GM18868 (cell line): ENCODE results near the gene PANX1.
A peak's percentile ranks its signal among the peaks of the same experiment; 100 is the strongest.
"Not testable (repeated sequence)": the region's sequence is repeated elsewhere in the genome, so short reads cannot be mapped to it uniquely, and the experiment has no call there.

Experiments used
- ATAC-seq: cut with Tn5 transposase; IDR thresholded peaks from one replicate; pipeline ENCODE4 v1.9.1; 2021; ENCODE audit warnings: mild to moderate bottlenecking, moderate library complexity; ENCODE audit not compliant: unreplicated experiment

Gene PANX1

GRCh38 chr11:94149431-94150017 is 20.9 kb downstream of the PANX1 start:
- ATAC-seq, result no peak

- no peak for ATAC-seq
Measured at GRCh38 chr11:94150056-94150455, 21.4 kb downstream of the PANX1 start.

- ATAC-seq, result no peak
Measured at GRCh38 chr11:94150704-94151685, 22.4 kb downstream of the PANX1 start.

DNA sequence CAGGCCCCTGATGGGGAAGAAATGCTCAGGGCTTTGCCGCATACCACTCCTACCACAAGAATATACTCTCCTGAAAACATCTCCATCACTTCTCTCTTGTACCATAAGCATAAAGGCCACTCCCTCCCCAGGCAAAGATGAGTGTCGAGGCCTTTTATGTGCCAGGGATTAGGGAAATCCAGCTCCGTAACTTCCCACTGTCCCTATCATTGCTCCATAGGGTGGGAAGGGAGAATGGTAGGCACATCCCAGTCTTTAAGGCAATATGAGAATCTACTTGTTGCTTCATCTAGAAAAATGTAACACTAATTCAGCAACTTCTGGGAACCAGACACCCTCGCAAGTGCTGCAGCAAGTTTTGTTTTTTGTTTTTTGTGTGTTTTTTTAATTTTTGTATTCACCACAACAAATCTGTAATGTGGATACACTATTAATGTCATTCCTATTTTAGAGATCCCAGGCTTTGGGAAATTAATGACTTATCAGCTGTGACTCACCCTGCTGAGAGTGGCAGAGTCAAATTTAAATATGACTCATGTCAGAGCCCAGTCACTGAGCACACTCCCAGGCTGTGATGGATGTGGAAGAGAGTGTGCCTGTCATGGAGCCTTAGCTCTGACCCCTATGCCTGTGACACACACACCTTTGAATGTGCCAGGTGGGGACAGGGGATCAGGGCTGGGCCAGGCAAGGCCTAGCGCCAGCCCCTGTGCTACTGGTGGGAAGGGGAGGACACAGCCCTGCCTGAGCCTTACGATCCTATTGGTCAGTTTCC is 23.4 kb downstream of the PANX1 start:
- peak; percentile 76 for ATAC-seq

GRCh38 chr11:94152678-94153065 is 24.0 kb downstream of the PANX1 start:
- ATAC-seq, result peak; percentile 3

DNA sequence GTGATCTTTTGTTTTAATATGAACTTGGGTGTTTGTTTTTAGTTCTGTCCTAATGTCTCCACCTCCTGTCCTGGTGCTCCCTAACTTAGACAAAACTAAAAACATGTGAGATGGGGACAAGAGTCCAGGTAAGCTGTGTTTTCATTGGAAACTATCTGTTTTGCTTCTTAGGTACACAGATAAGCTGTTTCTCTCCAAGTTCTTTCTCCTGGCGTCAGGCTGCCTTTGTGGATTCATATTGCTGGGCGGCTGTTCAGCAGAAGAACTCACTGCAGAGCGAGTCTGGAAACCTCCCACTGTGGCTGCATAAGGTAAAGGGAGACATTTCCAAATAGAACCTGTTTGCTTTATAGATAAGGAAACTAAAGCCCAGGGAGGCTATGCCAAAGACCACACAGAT is 24.7 kb downstream of the PANX1 start:
- no peak for ATAC-seq

DNA sequence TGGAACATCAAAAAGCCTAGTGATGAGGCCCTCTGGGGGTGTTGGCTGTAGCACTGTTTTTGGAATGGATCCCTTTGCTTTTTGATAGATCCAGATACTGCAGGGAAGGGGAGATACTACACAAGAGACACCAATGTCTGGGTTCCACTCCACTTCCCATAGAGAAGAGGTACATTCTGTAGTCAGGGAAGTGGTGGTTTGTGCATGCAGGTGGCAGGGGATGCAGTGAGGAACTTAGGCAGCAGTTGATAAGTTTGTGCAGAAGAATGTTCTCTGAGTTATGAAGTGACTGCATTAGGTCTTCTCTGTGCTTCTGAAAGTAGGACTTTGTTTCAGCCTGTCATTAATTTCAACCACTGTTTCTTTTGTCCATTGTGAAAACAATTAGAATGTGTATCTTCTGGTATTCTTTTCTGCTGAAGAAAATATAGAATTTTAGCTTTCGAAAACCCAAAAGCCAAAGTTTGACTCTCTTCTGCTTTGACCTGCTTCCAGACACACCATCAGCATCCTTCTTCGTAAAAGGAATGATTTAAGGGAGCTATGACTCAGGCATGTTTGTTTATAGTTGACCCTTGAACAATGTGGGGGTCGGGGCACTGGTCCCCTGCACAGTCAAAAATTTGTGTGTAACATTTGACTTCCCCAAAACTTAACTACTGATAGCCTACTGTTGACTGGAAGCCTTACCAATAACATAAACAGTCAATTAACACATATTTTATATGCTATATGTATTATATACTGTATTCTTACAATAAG is 25.6 kb downstream of the PANX1 start:
- ATAC-seq, result no peak

DNA sequence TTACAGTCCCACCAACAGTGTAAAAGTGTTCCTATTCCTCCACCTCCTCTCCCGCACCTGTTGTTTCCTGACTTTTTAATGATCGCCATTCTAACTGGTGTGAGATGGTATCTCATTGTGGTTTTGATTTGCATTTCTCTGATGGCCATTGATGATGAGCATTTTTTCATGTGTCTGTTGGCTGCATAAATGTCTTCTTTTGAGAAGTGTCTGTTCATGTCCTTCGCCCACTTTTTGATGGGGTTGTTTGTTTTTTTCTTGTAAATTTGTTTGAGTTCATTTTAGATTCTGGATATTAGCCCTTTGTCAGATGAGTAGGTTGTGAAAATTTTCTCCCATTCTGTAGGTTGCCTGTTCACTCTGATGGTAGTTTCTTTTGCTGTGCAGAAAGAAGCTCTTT is 28.7 kb downstream of the PANX1 start:
- ATAC-seq, result not testable (repeated sequence)

DNA sequence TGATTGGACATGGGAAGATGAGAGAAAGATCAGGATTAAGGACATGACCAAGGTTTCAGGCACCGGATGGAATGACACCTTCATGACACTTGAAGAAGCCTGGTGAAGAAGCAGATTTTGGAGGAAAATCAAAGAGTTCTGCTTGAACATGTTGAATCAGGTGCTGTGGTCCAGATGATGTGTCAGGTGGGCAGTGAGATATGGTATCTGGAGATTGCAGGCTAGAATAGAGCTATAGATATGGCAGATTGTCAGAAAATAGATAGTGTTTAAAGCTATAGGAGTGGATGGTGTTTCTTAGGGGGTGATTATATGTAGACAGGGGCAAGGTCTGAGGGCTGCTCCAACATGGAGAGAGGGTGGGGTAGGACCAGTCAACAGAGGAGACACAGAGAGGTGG is 40.2 kb downstream of the PANX1 start:
- no peak for ATAC-seq

DNA sequence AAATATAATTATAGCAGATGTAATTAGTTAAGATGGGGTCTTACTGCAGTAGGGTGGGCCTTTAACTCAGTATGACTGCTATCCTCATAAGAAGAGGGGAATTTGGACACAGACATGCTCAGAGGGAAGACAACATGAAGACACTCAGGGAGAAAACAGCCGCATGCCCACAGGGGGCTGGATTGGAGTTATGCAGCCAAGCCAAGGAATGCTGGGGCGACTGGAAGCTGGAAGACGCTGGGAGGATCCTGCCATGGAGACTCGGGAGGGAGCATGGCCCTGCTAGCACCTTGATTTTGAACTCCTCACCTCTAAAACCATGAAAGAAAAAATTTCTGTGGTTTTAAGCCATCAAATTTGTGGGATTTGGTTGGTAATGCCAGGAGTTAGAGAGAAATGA is 40.9 kb downstream of the PANX1 start:
- ATAC-seq, result no peak

DNA sequence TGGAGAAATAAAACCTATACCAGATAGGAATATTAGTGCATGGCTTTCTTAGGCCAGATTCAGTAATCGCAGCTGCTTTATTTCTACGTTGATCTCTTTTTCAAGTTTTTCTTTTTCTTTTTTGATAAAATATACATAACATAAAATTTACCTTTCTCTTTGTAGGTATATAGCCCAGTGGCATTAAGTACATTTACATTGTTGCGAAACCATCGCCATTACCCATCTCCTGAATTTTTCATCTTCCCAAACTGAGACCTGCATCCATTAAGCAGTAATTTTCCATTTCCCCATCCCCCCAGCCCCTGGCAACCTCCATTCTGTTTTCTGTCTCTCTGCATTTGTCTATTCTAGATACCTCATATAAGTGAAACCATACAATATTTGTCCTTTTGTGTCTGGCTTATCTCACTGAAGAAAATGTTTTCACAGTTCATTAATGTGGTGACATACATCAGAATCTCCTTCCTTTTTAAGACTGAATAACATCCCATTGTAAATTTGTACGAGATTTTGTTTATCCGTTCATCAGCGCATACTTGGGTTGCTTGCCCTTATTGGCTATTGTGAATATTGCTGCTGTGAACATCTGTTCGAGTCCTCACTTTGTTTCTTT is 41.4 kb downstream of the PANX1 start:
- ATAC-seq, result no peak

DNA sequence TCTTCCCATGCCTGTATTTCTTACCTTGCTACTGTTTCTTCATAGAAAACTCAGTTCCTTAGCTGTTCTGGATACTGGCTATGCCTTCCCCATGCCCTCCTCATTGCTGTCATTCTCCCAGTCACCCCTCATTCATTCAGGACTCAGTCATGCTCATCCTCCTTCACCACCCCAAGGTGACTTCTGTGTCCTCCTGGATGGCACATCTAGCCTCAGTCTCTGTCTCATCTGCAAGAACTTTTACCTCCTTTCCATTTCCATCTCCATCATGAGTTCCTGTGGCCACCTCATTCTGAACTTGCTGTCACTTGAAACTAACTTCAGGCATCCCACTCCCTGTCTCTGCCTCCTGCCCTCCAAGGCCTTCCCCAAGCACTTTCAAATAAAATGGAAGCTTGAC is 42.3 kb downstream of the PANX1 start:
- no peak for ATAC-seq

DNA sequence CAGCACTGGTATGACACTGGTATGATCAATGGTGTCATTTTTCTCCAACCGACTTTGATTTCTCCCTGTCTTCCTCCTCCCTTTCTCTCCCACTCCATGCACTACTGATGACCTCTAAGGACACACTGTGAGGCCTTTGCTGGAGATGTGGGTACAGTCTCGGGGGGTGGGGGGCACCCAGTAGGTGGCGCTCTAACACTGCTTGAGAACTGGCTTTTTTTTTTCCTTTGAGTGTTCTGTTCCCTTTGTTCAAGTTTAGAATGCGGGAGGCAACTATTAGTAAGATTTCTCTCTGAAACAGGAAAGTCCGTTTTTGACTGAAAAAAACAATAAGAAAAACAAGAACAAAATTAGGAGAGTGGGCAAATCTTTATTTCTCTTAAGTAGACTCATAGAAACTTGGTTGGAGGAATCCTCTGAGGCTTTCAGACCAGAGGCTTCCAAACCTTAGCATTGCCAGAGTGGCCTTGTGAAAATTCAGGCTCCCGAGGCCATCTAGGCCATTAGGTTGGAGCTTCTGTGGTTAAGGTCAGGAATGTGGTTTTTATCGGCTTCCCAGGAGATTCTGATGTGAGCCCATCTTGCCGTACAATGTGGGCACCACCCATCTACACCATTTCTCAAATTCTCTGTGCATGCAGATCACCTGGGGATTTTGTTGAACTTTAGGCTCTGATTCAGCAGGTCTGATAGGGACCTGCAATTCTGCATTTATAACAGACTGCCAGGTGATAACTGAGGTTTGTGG is 43.2 kb downstream of the PANX1 start:
- ATAC-seq, result peak; percentile 78

- no peak for ATAC-seq
Measured at GRCh38 chr11:94175535-94175934, 46.9 kb downstream of the PANX1 start.

DNA sequence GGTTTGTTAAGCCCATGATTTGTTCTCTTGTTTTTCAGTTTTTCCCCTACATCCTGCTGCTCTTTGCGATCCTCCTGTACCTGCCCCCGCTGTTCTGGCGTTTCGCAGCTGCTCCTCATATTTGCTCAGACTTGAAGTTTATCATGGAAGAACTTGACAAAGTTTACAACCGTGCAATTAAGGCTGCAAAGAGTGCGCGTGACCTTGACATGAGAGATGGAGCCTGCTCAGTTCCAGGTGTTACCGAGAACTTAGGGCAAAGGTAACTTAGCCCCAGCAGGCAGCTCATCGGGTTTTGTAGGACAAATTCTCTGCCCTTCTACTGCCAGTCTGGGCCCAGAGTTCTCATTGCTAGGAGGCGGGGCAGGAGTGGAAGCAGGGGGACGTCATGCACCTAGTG is 49.7 kb downstream of the PANX1 start:
- no peak for ATAC-seq

DNA sequence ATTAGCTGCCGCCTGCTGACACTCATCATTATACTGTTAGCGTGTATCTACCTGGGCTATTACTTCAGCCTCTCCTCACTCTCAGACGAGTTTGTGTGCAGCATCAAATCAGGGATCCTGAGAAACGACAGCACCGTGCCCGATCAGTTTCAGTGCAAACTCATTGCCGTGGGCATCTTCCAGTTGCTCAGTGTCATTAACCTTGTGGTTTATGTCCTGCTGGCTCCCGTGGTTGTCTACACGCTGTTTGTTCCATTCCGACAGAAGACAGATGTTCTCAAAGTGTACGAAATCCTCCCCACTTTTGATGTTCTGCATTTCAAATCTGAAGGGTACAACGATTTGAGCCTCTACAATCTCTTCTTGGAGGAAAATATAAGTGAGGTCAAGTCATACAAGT is 51.1 kb downstream of the PANX1 start:
- no peak for ATAC-seq

GRCh38 chr11:94181526-94181925 is 52.9 kb downstream of the PANX1 start:
- no peak for ATAC-seq

DNA sequence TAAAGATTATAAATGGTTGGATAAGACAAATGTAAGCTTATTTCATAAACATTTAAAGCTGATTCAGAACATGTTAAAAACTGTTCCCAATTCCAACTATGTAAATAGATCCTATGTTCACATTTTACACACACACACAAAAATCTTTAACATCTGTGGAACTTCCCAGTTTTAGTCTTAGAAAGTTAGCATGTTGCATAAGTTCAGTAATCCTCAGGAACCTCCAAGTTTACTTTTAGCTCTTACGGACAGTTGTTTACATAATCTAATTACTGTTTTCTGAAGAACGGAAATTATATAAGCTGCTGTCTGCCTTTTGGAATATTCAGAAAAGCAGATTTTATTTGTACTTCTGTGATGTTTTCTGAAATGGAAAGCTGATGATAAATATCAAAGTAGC is 53.3 kb downstream of the PANX1 start:
- no peak for ATAC-seq

- peak; percentile 7 for ATAC-seq
Measured at GRCh38 chr11:94183251-94183885, 54.7 kb downstream of the PANX1 start.
